ENCODE results near the gene NAT8L. TPM values are rescaled to one million over a fixed set of nuclear protein-coding genes. Genes with fewer than 3 reads are reported as not detected.

NAT8L gene
- total RNA-seq, 6 experiments from 2014 or later = 0.05 to 0.14 (median 0.11) TPM; not detected in 1

- TF ChIP-seq, protein P1, sequence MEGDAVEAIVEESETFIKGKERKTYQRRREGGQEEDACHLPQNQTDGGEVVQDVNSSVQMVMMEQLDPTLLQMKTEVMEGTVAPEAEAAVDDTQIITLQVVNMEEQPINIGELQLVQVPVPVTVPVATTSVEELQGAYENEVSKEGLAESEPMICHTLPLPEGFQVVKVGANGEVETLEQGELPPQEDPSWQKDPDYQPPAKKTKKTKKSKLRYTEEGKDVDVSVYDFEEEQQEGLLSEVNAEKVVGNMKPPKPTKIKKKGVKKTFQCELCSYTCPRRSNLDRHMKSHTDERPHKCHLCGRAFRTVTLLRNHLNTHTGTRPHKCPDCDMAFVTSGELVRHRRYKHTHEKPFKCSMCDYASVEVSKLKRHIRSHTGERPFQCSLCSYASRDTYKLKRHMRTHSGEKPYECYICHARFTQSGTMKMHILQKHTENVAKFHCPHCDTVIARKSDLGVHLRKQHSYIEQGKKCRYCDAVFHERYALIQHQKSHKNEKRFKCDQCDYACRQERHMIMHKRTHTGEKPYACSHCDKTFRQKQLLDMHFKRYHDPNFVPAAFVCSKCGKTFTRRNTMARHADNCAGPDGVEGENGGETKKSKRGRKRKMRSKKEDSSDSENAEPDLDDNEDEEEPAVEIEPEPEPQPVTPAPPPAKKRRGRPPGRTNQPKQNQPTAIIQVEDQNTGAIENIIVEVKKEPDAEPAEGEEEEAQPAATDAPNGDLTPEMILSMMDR (IDR thresholded peaks at IDR 0.05) = no peak
Measured at GRCh38 chr4:2040391-2041238, 18.5 kb upstream of the NAT8L start.

GRCh38 chr4:2041239-2042130 is 17.6 kb upstream of the NAT8L start:
- TF ChIP-seq, protein P1 (IDR thresholded peaks at IDR 0.05) = no peak
- H3K27me3 Mint-ChIP-seq (ENCODE audit: insufficient read depth) = peaks cover 13% of the 10 kb centered on the region
- H3K4me1 Mint-ChIP-seq (ENCODE audit: low read depth) = no peaks in the 10 kb centered on the region; the same call in 1 of the 2 replicates
- H3K27ac Mint-ChIP-seq = no peak overlapping the region
- no peaks in the 10 kb centered on the region for H3K9me3 Mint-ChIP-seq
- peak; percentile 68 for DNase-seq
- H3K4me3 Mint-ChIP-seq = peak overlapping the region; percentile 87
- H3K36me3 Mint-ChIP-seq (ENCODE audit: low read depth) = no peaks in the 10 kb centered on the region

More at GRCh38 chr4:2040391-2041238, 18.5 kb upstream of the NAT8L start:
- Mint-ChIP-seq H3K27ac (no peak overlapping the region), H3K27me3 (ENCODE audit: insufficient read depth) (peaks cover 13% of the 10 kb centered on the region), H3K4me1 (ENCODE audit: low read depth) (no peaks in the 10 kb centered on the region), H3K36me3 (ENCODE audit: low read depth) (no peaks in the 10 kb centered on the region), H3K4me3 (no peak overlapping the region), H3K9me3 (no peaks in the 10 kb centered on the region)
- no peak for DNase-seq

- Mint-ChIP-seq H3K27ac (no peak overlapping the region), H3K36me3 (ENCODE audit: low read depth) (no peaks in the 10 kb centered on the region), H3K27me3 (ENCODE audit: insufficient read depth) (peaks cover 13% of the 10 kb centered on the region), H3K4me1 (ENCODE audit: low read depth) (no peaks in the 10 kb centered on the region; the same call in 1 of the 2 replicates), H3K9me3 (no peaks in the 10 kb centered on the region), H3K4me3 (peak overlapping the region; percentile 87)
- no peak for DNase-seq
- TF ChIP-seq, protein P1 (IDR thresholded peaks at IDR 0.05) = peak; percentile 10; the same call in 1 of the 2 replicates
Measured at GRCh38 chr4:2042204-2042946, 16.8 kb upstream of the NAT8L start.

- H3K36me3 Mint-ChIP-seq (ENCODE audit: low read depth) = no peaks in the 10 kb centered on the region
Measured at GRCh38 chr4:2042947-2043395, 16.2 kb upstream of the NAT8L start.

More at GRCh38 chr4:2042947-2043395, 16.2 kb upstream of the NAT8L start:
- Mint-ChIP-seq H3K9me3 (no peaks in the 10 kb centered on the region), H3K4me1 (ENCODE audit: low read depth) (no peaks in the 10 kb centered on the region; the same call in 1 of the 2 replicates), H3K27me3 (ENCODE audit: insufficient read depth) (peaks cover 13% of the 10 kb centered on the region), H3K4me3 (peak overlapping the region; percentile 69), H3K27ac (no peak overlapping the region)
- DNase-seq = no peak
- TF ChIP-seq, protein P1 (IDR thresholded peaks at IDR 0.05) = no peak

Data from HFFc6 (cell line).